ENCODE results near the gene C6orf47. TPM values are rescaled to one million over a fixed set of nuclear protein-coding genes. Genes with fewer than 3 reads are reported as not detected.

C6orf47 gene
- total RNA-seq, 4 donors from 2014 or later = 24.5 to 39.6 (median 34.0) TPM

- intact Hi-C loops (cut with DNase I) = no loop called here
- H3K36me3 ChIP-seq = peaks cover 95 to 100% (median 99%) of the 10 kb centered on the region in 4 donors
- no peak for DNase-seq (ENCODE audit: extremely low spot score)
- H3K27me3 ChIP-seq = no peaks in the 10 kb centered on the region
- H3K4me3 ChIP-seq = no peak overlapping the region
- no peak for TF ChIP-seq POLR2A (IDR thresholded peaks at IDR 0.05; ENCODE audit: low read depth)
- no peak for TF ChIP-seq EP300 (IDR thresholded peaks at IDR 0.05)
- no peak for TF ChIP-seq CTCF (IDR thresholded peaks at IDR 0.05)
- TF ChIP-seq POLR2AphosphoS5 (IDR thresholded peaks at IDR 0.05) = no peak
- H3K9me3 ChIP-seq = no peaks in the 10 kb centered on the region
- 90% methylated on average over 5 of the region's 6 CpGs for WGBS
- H3K4me1 ChIP-seq = no peaks in the 10 kb centered on the region
- H3K27ac ChIP-seq (replicated peaks in 1 of 4) = no peak overlapping the region
Measured at GRCh38 chr6:31642798-31643570, 17.6 kb downstream of the C6orf47 start.

GRCh38 chr6:31641370-31641769 lies 19.2 kb downstream of the C6orf47 start:
- Histone ChIP-seq H3K27ac (replicated peaks in 1 of 4) (no peak overlapping the region), H3K27me3 (no peaks in the 10 kb centered on the region), H3K9me3 (no peaks in the 10 kb centered on the region), H3K36me3 (peaks cover 97 to 100% (median 100%) of the 10 kb centered on the region in 4 donors), H3K4me3 (no peak overlapping the region), H3K4me1 (no peaks in the 10 kb centered on the region)
- WGBS = 81% methylated on average over 4 of the region's 4 CpGs
- no peak for DNase-seq (ENCODE audit: extremely low spot score)
- intact Hi-C loops (cut with DNase I) = no loop called here
- no peak for TF ChIP-seq CTCF (IDR thresholded peaks at IDR 0.05)
- TF ChIP-seq POLR2A (IDR thresholded peaks at IDR 0.05; ENCODE audit: low read depth) = no peak
- TF ChIP-seq POLR2AphosphoS5 (IDR thresholded peaks at IDR 0.05) = no peak
- no peak for TF ChIP-seq EP300 (IDR thresholded peaks at IDR 0.05)

- H3K9me3 ChIP-seq = no peaks in the 10 kb centered on the region
- WGBS = 93% methylated on average over 6 of the region's 6 CpGs
- intact Hi-C loops (cut with DNase I) = no loop called here
Measured at GRCh38 chr6:31640612-31641011, 20.0 kb downstream of the C6orf47 start.

GRCh38 chr6:31639449-31639861 lies 21.1 kb downstream of the C6orf47 start:
- H3K27ac ChIP-seq (replicated peaks in 1 of 4) = no peak overlapping the region
- no peak for DNase-seq (ENCODE audit: extremely low spot score)
- intact Hi-C loops (cut with DNase I) = no loop called here
- no peaks in the 10 kb centered on the region for H3K9me3 ChIP-seq
- peaks cover 97 to 100% (median 99%) of the 10 kb centered on the region in 4 donors for H3K36me3 ChIP-seq
- no peak overlapping the region for H3K4me3 ChIP-seq
- 49% methylated on average over 4 of the region's 10 CpGs for WGBS
- H3K4me1 ChIP-seq = no peaks in the 10 kb centered on the region
- H3K27me3 ChIP-seq = no peaks in the 10 kb centered on the region
- no peak for TF ChIP-seq POLR2A (IDR thresholded peaks at IDR 0.05; ENCODE audit: low read depth)
- no peak for TF ChIP-seq POLR2AphosphoS5 (IDR thresholded peaks at IDR 0.05)
- no peak for TF ChIP-seq EP300 (IDR thresholded peaks at IDR 0.05)
- TF ChIP-seq CTCF (IDR thresholded peaks at IDR 0.05) = no peak

More at GRCh38 chr6:31640612-31641011, 20.0 kb downstream of the C6orf47 start:
- no peaks in the 10 kb centered on the region for H3K27me3 ChIP-seq
- H3K36me3 ChIP-seq = peaks cover 97 to 100% (median 100%) of the 10 kb centered on the region in 4 donors
- no peak for TF ChIP-seq POLR2AphosphoS5 (IDR thresholded peaks at IDR 0.05)
- TF ChIP-seq POLR2A (IDR thresholded peaks at IDR 0.05; ENCODE audit: low read depth) = no peak
- no peak for TF ChIP-seq EP300 (IDR thresholded peaks at IDR 0.05)
- TF ChIP-seq CTCF (IDR thresholded peaks at IDR 0.05) = no peak
- no peak overlapping the region for H3K27ac ChIP-seq (replicated peaks in 1 of 4)
- no peaks in the 10 kb centered on the region for H3K4me1 ChIP-seq
- no peak for DNase-seq (ENCODE audit: extremely low spot score)
- H3K4me3 ChIP-seq = no peak overlapping the region

Data from esophagus muscularis mucosa (tissue), 4 donors.